NCI-H2196 (cell line): Measurements from ENCODE around the gene LANCL2.

Source experiments
- DNase-seq: peaks from one replicate; lab custom pipeline; 2025; ENCODE audit not compliant: unreplicated experiment; lab: John Stamatoyannopoulos, UW

LANCL2 gene

DNA sequence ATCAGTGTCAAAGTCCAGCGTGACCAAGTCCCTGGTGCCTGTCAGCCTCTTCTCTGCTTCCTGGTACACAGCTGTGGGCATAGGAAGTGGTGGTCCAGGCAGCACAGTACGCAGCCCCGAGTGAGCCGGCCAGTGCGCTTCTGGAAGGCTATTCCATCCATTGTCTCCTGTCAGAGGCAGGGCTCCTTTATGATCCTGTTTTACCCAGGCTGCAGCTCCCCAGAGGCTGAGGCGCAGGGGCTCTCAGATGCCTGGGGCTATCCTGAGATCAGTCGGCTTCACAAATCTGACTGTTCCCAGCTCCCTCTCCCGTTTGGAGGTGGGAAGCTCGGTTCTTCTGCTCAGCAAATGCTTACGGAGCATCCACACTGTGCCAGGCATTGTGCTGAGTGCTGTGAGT is 70.3 kb downstream of the LANCL2 start:
- no peak for DNase-seq

GRCh38 chr7:55436457-55436856 is 71.3 kb downstream of the LANCL2 start:
- DNase-seq: no peak

GRCh38 chr7:55437375-55437774 is 72.2 kb downstream of the LANCL2 start:
- DNase-seq: no peak

DNA sequence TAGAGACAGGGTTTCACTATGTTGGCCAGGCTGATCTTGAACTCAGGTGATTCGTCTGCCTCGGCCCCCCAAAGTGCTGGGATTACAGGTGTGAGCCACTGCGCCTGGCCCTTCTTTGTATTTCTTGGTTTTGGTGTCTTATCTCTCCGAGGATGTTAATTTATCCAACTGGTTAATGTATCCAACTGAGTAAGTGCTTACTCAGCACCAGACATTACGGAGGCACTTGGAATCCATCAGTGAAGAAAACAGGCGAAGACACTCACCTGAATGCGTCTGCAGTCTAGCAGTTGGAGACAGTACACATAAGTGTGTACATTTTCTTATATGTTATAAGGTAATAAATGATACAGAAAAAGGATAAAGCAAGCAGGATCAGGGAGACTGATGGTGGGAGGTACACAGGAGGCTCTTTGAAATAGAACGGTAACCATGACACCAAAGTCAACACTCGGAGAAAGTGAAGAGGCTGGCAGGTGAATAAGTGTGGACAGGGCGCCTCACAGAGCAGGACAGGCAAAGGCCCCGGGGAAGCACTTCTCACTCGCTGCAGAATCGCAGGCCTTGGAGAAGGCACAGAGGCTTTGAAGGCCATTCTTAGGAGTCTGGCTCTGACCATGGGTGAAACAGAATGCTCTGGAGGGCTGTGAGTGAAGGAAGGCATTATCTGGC is 73.1 kb downstream of the LANCL2 start:
- peak; percentile 78 for DNase-seq

DNA sequence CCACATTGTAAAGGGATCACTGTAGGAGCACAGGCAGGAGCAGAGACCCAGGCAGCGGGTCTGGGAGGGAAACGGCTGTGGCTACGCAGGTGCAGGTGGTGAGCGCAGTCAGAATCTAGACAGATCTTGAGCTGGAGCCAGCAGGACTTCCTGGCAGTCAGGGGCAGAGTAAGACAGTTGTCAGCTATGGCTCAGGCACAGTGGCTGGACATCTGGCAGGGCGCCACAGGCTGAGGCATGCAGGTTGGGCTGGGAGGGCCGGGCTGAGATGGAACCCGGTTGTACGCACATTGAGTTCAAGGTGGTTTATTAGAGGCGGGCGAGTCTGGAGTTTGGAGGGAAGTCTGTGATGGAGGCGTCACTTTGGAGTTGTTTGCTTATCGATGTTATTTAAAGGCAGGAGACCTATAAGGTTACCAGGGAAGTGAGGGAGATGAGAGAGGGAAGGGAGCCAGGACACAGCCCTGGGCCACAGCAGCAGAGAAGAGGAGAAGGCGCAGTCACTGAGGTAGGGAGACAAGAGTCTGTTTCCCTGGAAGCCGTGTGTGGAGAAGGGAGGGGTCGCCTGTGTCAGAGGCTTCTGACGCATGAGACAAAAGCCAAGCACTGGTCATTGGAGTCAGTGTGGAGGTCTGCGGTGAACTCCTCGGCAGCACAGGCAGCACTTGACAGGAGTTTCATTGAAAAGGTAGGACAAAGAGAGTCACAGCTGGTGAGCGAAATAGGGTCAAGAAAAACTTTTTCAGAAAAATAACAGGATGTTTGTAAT is 73.8 kb downstream of the LANCL2 start:
- DNase-seq: peak; percentile 79

GRCh38 chr7:55439627-55440026 is 74.5 kb downstream of the LANCL2 start:
- peak; percentile 47 for DNase-seq

DNA sequence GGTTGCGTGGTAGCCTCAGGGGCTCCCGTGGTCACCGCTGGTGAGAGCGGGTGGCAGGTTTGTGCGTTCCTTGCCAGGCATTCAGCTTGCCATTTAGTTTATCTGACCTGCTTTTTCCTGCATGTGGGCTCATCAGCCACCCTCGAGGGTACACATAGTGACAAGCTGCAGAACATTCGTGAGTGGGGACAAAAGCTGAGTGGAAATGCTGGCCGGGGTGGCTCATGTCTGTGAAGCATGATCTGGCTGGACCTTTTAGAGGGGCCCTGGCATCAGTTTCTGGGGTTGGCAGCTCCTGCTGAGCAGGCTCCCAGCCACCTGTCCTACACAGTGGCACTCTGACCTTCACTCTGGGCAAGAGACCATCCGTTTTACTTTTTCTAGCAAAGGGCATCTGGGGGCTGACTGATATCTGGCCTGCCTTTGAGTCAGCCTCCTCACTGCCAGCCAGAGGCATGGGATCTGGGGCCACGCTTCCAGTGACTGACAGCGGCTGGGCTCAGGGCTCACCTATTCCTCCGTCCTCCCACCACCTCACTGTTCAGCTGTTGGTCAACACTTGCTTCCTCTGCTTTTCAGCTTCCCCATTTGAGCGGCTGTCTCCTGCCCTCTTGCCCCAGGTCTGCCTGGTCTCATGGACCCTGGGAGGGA is 75.0 kb downstream of the LANCL2 start:
- no peak for DNase-seq

DNA sequence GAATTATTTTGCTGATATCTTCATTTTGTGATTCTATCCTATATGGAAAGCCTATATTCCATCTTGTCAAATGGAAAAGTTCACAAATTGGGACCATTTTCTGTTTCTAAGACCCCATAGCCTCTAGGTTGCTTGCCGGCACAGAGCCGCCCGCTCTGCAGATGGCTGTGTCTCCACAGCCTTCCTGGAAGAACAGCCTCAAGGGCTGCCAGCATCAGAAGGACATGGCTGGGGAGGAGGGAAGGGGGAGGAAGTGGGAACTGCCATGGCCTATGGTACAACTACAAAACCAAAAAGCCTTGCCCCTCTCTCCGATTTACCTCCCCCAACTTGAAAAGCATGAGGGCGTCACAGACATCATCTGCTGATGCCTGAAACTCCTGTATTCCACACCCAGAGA is 75.9 kb downstream of the LANCL2 start:
- DNase-seq: no peak

GRCh38 chr7:55441774-55442522 is 76.8 kb downstream of the LANCL2 start:
- no peak for DNase-seq

DNA sequence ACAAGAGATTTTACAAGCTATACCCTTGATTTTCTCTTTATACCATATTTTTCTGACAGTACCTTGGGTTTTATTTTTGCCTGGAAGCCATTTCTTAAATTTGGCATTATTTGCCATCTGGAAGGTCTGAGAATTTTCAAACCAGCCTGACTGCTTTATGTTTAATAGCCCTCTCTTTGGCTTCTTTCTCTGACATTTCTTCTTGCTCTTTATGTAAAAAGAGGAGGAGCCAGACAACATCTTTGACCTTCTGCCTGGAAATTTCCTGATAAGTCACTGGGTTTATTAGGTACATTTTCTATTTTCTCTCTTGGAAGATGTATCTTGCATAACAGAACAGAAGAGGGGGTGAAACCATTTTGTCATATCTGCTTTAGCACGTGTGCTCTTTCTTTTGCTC is 79.6 kb downstream of the LANCL2 start:
- DNase-seq: no peak

DNA sequence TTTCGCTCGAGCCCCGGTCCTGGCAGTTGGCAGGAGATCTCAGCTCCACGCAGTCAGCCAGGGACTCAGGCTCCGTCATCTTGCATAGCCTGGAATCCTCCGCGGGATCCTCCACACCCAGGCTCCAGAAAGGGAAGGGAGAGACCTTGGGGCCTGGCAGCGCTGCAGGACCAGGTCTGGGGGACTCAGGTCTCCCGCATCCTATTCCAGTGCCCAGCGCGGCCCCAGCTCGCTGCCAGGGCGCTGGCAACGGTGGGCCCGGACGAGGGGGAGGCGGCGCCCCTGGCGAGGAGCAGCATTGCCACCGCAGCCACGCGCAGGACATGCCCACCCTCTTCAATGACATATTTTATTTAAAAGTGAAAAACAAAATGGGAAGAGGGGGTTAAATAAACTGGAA is 83.4 kb downstream of the LANCL2 start:
- no peak for DNase-seq

DNA sequence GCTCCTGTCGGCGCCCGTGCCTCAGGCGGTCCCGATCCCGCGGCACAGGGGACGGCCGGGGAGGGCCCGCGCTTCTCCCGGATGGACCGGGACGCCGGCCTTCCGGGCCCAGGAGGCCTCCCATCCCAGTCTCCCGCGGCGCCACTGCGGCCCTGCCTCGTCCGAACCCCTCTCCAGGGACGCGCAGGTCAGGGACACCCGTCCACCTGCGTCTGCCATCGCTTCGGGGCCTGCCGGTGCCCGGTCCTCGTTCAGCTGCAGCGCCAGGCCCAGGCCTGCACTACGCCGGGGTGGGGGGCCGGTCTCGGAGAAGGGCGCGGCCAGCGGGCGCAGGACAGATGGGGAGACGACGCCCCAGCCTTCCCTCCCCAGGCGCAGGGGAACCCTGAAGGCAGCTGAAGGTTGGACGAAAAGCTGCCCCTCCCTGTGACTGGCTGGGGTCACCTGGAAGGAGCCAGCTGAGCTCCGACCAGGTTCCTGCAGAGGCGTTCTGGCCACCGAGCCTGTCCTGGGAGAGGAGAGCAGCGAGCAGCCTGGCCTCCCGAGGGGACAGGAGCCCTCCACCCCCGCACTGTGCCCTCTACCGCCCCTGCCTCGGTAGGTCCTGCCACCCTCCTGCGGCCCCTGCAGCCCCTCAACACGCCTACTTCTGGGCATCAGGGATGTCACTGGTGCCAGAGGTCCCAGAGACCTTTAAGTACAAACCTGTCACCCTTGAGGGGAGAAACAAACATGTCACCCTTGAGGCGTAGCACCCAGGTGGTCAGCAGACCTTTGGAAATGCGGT is 84.3 kb downstream of the LANCL2 start:
- DNase-seq: no peak

DNA sequence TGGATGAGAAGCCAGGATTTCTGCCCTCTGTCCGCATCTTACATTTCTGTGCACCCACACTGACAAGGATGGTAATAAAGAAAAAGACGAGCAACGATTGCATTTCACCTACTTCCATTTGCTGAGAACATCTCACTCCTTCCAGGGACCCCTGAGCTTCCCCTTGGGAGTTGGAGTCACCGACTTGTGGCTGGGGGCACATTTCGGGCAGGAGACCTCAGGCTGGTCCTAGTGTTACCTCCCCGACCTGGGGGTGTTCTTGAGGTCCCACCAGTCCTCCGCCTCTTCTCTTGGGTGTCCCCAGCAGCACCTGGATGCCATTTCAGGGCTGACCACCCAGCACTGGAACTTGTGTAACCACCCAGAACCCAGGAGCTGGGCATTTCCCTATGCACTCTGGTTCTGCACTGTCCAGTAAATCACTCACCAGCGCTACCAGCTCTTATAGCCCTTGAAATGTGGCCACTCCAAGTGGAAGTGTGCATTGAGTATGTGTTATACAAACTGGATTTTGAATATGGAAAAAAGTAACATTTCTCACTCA is 84.9 kb downstream of the LANCL2 start:
- no peak for DNase-seq

DNA sequence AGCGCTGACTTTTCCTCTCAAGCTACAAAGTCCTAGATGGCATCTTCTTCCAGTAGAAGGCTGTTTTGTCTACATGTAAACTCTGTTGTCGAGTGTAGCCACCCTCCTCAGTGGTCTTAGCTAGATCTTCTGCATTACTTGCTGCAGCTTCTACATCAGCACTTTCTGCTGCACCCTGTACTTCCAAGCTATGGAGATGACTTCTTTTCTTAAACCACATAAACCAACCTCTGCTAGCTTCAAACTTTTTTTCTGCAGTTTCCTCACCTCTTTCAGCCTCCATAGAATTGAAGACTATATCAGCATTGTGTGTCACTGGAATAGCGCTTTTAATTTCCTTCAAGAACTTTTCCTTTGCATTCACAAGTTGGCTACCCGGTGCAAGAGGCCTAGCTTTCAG is 87.8 kb downstream of the LANCL2 start:
- no peak for DNase-seq

- no peak for DNase-seq
Measured at GRCh38 chr7:55457801-55458200, 92.7 kb downstream of the LANCL2 start.

DNA sequence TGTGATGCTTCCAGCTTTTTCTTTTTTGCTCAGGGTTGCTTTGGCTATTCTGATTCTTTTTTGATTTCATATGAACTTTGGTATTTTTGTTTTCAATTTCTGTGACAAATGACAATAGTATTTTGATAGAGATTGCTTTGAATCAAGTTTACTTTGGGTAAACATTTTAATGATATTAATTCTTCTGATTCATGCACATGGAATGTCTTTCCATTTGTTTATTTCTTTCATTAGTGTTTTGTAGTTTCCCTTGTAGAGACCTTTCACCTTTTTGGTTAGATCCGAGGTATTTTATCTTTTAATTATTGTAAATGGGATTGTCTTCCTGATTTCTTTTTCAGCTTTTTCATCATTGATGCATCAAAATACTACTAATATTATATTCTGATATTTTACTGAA is 93.2 kb downstream of the LANCL2 start:
- DNase-seq: no peak

DNA sequence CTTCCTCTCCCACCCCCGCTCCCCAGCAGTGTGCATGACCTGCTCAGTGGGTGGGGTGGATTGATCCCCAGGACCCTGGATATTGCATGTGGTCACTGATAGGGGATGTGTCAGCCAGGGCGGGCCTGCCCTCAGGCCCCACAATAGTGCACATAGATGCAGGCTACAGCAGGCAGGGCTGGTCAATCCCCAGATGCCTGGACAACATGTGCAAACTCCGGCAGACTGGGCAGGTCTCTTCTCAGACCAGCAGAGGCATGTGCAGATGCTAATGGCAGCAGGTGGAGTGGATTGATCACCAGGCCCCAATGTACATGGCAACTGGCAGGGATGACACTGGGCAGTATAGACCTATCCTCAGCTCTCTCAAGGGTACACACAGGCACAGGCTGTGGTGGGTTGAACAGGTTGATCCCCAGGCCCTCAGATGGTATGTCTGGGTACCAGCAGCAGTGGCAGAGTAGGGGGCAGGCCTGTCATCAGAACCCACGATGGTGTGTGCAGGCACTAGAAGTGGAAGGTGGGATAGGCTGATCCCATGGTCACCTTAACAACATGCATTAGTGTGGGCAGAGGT is 98.6 kb downstream of the LANCL2 start:
- DNase-seq: no peak

- DNase-seq: no peak
Measured at GRCh38 chr7:55464422-55464821, 99.3 kb downstream of the LANCL2 start.

DNA sequence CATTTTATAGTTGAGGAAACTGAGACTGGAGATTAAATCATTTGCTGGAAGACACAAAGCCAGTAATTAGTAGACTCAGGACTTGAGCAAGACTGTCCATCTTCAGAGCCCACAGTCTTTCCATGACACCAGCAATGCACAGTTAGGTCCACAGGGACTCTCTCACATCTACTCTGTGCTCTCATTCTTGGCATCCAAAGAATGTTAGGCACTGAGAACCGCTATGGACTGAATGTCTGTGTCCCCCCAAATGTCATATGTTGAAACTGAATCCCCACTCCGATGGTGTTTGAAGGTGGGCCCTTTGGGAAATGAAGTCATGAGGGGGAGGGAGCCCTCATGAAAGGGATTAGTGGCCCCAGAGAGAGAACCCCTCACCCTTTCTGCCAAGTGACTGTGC is 100.6 kb downstream of the LANCL2 start:
- DNase-seq: no peak

DNA sequence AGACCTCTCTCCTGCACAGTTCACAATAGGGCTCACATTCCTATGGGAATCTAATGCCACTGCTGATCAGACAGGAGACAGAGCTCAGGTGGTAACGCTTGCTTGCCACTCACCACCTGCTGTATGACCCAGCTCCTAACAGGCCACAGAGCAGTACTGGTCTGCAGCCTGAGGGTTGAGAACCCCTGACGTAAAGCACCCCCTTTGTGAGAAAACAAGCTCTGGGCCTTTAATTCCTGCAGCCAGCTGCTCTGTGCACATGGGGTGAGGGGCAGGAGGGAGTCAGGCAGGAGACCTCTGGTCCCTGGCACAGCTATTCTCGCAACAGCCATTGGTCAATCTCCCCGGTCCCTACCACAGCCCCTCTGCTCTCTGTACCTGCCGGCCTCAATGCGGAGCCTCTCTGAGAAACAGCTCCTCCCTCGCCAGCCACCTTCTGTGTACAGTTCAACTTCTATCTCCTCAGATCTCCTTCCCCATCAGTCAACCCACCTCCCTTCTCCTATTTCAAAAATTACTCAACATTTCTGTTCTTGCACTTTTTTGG is 102.0 kb downstream of the LANCL2 start:
- no peak for DNase-seq
